SKM-1 treated with dmso at 0.1 percent for 144 hours (cell line): ENCODE results near the gene TNXB.
"Not testable (repeated sequence)": the region's sequence is repeated elsewhere in the genome, so short reads cannot be mapped to it uniquely, and the experiment has no call there.

Source experiments
- DNase-seq: peaks from one replicate; lab custom pipeline; 2025; ENCODE audit not compliant: unreplicated experiment; lab: John Stamatoyannopoulos, UW

TNXB gene

GRCh38 chr6:32005991-32006529 lies 103.1 kb downstream of the TNXB start:
- DNase-seq, result not testable (repeated sequence)

GRCh38 chr6:32005538-32005880 lies 103.6 kb downstream of the TNXB start:
- not testable (repeated sequence) for DNase-seq

- not testable (repeated sequence) for DNase-seq
Observed at GRCh38 chr6:32004864-32005537, 104.1 kb downstream of the TNXB start.

- not testable (repeated sequence) for DNase-seq
Observed at GRCh38 chr6:32004393-32004792, 104.7 kb downstream of the TNXB start.

GRCh38 chr6:32003301-32003700 lies 105.8 kb downstream of the TNXB start:
- DNase-seq, result not testable (repeated sequence)

- not testable (repeated sequence) for DNase-seq
Observed at GRCh38 chr6:32002546-32003268, 106.4 kb downstream of the TNXB start.

- DNase-seq, result not testable (repeated sequence)
Observed at GRCh38 chr6:31996385-31996784, 112.8 kb downstream of the TNXB start.

GRCh38 chr6:31994421-31994820 lies 114.7 kb downstream of the TNXB start:
- not testable (repeated sequence) for DNase-seq
